AG04449 (cell line): ENCODE data around the gene MAFG.

Experiments
- CTCF ChIA-PET: fragments of 350-600 bp; formaldehyde crosslinking; extraction: SDS; loops from one replicate; lab custom pipeline; 2021; ENCODE audit warnings: antibody characterized with exemption; lab: Yijun Ruan, JAX
- POLR2A ChIA-PET: fragments of 400-600, 350-600 bp; formaldehyde crosslinking; extraction: SDS; loops from one replicate; lab custom pipeline; 2020; ENCODE audit warnings: antibody characterized with exemption, inconsistent platforms; lab: Yijun Ruan, JAX
- DNase-seq: peaks from one replicate; pipeline ENCODE4 v3.0.0-alpha.2; 2010; ENCODE audit warnings: low read depth, low spot score
- H3K4me3 ChIP-seq: 2 replicates; pipeline ENCODE4 v1.5.1; 2011; ENCODE audit warnings: low read depth, mild to moderate bottlenecking, control low read depth, low read length
- TF ChIP-seq, protein P1 (sequence below): IDR thresholded peaks from one replicate; pipeline ENCODE4 v1.5.1; 2011; ENCODE audit warnings: mild to moderate bottlenecking, moderate library complexity, low read length, control low read depth, inconsistent platforms; ENCODE audit not compliant: insufficient read depth; ENCODE audit errors: missing control alignments

Gene MAFG

DNA sequence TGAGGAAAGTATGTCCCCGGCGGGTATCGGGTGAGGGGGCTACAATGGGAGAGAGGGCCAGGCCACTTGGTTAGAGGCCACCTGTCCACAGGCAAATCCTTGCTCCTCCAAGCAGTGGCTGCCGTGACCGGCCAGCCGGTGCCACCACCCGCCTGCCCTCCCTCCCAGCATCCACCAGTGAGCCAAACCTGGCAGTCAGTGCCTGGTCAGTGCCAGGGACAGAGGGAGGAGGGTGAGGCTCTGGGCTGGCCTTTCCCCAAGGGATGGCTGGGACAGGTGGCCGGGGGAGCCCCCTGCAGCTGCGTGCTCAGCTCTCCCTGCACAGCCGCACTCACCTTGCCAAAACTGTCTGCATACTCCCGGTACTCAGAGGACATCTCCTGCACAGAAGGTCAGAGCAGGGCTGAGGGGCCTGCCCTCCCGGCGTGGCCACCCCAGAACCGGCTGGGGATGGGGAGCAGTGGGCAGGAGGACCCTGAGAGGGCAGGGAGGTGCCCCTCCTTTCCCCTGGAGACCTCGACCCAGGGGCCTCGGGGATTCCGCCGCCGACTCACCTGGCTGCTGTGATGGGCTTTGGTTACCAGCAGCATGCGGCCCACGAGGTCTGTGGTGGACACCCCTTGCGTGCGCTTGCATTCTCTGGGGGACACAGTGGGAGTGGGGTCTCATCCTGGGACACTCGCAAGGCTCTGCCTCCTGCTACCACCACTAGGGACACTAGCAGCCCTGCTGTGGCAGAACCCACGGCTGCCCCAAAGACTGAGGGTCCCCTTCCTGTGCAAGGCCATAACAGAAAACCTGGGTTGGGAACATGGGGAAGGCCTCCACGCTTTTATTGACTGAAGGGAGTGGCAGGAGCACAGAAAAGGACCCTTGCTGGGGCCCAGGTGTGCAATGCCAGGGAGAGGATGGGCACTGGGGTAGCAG is 20.1 kb downstream of the MAFG start:
- TF ChIP-seq, protein P1, sequence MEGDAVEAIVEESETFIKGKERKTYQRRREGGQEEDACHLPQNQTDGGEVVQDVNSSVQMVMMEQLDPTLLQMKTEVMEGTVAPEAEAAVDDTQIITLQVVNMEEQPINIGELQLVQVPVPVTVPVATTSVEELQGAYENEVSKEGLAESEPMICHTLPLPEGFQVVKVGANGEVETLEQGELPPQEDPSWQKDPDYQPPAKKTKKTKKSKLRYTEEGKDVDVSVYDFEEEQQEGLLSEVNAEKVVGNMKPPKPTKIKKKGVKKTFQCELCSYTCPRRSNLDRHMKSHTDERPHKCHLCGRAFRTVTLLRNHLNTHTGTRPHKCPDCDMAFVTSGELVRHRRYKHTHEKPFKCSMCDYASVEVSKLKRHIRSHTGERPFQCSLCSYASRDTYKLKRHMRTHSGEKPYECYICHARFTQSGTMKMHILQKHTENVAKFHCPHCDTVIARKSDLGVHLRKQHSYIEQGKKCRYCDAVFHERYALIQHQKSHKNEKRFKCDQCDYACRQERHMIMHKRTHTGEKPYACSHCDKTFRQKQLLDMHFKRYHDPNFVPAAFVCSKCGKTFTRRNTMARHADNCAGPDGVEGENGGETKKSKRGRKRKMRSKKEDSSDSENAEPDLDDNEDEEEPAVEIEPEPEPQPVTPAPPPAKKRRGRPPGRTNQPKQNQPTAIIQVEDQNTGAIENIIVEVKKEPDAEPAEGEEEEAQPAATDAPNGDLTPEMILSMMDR = no peak
- POLR2A ChIA-PET = no interaction called here
- no peak overlapping the region for H3K4me3 ChIP-seq
- DNase-seq = no peak
- CTCF ChIA-PET = no interaction called here

DNA sequence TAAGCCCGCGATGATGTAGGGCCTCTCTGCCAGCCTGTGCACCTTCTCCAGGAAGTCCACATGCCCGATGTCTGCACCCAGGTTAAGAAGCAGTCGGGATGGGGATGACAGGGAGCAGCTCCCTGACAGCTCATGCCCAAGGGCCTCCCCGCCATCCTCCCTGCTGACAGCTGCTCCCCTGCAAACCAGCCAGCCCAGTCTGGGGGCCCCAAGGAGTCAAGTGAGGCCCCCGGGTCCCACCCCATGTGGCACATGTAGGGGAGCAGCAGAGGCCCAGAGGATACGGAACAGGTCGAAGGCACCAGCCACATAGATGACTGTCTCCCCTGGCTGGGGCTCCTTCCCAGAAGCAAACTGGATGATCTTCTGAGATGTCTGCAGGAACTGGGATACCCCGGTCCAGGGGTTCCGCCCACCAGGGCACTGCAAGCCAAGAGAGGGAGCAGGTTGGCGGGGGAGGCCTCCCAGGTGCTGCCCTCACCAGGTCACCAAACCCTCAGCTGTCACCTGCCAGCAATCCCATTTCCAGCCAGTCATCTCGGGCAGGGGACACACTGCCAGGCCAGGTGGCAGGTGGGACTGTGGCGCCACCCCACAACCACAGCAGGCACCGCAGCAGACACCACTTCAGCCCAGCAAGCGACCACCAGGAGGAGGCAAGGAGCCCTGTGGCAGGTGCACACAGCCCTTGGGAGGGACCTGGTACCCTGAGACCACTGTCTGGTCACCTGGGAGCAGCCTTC is 20.9 kb downstream of the MAFG start:
- POLR2A ChIA-PET = no interaction called here
- CTCF ChIA-PET = no interaction called here
- no peak overlapping the region for H3K4me3 ChIP-seq
- no peak for DNase-seq
- TF ChIP-seq, protein P1 = no peak

DNA sequence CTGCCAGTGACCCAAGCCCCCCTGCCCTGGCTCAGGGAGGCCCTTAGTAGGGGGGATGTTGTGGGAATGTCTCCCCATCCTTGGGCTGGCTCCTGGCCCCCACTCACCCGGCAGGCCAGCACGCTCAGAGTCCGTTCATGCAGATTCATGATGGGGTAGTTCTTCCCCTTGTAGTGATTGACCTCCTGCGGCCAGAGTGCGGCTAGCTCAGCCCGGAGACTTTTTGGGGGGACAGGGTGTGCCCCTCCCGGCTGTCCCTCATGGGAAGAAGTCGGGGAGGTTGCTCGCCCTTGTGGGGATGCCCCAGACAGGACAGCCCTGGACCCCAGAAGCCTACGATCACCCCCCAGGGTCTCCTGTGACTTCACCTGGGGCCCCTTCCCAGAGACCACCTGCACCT is 21.5 kb downstream of the MAFG start:
- ChIA-PET CTCF (no interaction called here), POLR2A (no interaction called here)
- H3K4me3 ChIP-seq = no peak overlapping the region
- DNase-seq = no peak
- TF ChIP-seq, protein P1 = no peak

DNA sequence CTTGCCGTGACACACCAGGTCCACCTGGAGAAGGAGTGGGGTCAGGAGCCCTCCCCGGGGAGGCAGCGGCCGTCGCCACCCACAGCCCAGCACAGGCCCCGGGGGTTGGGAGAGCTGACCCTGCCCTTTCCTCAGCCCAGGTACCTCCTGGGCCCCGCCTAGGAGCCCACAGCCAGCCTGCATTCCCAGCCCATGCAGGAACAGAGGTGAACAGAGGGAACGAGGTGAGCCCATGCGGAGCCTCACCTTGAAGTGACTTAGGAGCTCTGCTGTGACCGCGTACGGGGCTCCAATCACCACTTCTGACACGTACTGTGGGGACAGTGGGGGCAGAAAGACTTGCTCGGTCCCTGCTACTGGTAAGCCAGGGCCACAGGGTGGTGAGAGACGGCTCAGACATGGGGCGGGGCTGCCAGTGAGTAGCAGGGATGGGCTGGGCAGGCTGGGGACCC is 22.1 kb downstream of the MAFG start:
- no peak for DNase-seq
- CTCF ChIA-PET = no interaction called here
- POLR2A ChIA-PET = no interaction called here
- H3K4me3 ChIP-seq = no peak overlapping the region
- TF ChIP-seq, protein P1 = no peak

DNA sequence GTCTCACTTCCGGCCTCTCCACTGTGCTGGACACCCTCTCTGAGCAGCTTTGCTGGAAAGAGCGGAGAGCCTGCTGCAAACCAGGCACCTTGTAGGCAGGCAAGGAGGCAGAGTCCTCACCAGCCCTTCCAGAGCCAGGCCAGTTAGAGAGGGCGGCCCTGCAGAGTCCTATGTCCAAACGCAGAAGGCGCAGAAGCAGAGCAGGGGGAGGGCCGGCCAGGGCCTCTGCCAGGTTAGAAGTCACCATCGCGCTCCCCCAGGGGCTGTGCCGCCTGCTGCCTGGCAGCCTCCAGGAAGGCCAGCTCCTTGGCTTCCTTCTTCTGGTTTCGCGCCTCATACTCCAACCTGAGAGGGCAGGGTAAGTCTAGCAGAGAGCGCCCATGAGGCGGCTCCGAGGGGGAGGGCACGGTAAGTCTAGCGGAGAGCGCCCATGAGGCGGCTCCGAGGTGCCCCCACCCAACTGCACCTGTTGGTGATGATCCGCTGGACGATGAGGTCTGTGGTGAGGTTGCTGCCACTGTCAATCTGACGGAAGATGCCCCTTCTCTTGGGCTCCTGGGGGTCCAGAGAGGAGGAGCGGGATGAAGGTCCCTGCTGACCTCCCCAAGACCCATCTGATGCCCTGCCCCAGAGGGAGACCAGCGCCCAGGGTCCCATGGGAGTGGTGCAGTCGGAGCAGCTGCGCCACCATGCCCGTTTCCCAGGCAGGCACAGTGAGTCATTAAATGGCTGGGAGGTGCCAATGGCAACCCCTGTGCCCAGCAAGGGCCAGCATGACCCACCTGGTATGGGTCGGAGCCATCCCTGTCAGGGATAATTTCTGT is 22.7 kb downstream of the MAFG start:
- POLR2A ChIA-PET = no interaction called here
- no peak overlapping the region for H3K4me3 ChIP-seq
- TF ChIP-seq, protein P1 = no peak
- DNase-seq = no peak
- CTCF ChIA-PET = no interaction called here
